ENCODE results near the gene PRKCSH.
"Not testable (repeated sequence)": the region's sequence is repeated elsewhere in the genome, so short reads cannot be mapped to it uniquely, and the experiment has no call there.

Gene PRKCSH

GRCh38 chr19:11448923-11449554 lies 13.6 kb downstream of the PRKCSH start:
- no peak for DNase-seq (ENCODE audit: low read depth, low spot score)

GRCh38 chr19:11450570-11451326 lies 15.3 kb downstream of the PRKCSH start:
- DNase-seq (ENCODE audit: low read depth, low spot score), result no peak

DNA sequence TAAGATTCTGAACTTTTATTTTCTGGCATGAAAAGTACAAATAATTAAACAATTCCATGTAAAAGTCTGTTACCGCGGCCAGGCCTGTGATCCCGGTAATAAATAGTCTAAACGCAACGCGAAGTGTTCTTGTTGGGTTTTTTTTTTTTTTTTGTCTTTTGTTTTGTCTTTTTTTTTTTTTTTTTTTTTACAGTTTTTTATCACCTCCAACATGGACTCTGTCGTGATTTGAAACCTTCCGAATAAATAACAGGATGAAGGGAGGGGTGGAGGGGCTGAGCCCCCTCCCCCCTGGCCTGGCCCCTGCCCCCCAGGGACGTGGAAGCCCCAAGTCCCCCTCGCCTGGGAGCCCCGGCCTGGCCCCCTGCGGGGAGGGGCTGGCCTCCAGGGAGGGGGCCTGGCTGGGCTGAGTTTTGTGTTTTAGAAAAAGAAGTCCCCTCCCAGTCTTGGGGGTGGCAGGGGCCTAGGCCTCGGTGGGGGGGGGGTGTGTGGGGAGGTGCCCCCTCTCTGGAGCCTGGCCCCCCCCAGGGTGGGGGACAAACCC lies 16.0 kb downstream of the PRKCSH start:
- DNase-seq (ENCODE audit: low read depth, low spot score), result no peak

GRCh38 chr19:11451871-11452619 lies 16.6 kb downstream of the PRKCSH start:
- DNase-seq (ENCODE audit: low read depth, low spot score), result no peak

- DNase-seq (ENCODE audit: low read depth, low spot score), result no peak
Observed at GRCh38 chr19:11452620-11453310, 17.3 kb downstream of the PRKCSH start.

GRCh38 chr19:11453468-11454341 lies 18.3 kb downstream of the PRKCSH start:
- DNase-seq (ENCODE audit: low read depth, low spot score), result no peak

DNA sequence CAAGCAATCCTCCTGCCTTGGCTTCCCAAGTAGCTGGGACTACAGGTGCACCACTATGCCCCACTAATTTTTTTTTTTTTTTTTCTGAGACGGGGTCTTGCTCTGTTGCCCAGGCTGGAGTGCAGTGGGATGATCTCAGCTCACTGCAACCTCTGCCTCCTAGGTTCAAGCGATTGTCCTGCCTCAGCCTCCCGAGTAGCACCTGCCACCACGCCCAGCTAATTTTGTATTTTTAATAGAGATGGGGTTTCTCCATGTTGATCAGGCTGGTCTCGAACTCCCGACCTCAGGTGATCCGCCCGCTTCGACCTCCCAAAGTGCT lies 19.8 kb downstream of the PRKCSH start:
- not testable (repeated sequence) for DNase-seq (ENCODE audit: low read depth, low spot score)

- no peak for DNase-seq (ENCODE audit: low read depth, low spot score)
Observed at GRCh38 chr19:11456659-11457058, 21.2 kb downstream of the PRKCSH start.

DNA sequence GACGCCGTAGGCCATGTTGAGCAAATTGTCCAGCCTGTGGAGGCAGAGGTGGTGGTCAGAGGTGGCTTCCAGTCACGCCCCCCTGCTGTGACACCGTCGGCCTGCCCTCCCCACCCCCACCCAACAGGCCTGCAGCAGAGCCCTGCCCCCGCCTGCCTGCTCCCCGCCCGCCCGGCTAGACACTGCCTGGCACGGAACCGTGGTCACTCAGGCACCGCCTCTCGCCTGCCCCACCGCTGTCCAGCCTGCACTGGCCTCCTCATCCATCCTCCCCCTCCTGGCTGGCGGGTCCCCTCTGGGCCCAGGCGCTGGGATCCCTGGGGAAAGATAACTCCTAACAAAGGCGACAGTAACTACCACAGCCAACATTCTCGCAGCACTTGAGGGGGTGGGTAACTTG lies 21.7 kb downstream of the PRKCSH start:
- no peak for DNase-seq (ENCODE audit: low read depth, low spot score)

- no peak for DNase-seq (ENCODE audit: low read depth, low spot score)
Observed at GRCh38 chr19:11457831-11458230, 22.4 kb downstream of the PRKCSH start.

- no peak for DNase-seq (ENCODE audit: low read depth, low spot score)
Observed at GRCh38 chr19:11458236-11458900, 22.9 kb downstream of the PRKCSH start.

GRCh38 chr19:11458912-11459311 lies 23.5 kb downstream of the PRKCSH start:
- DNase-seq (ENCODE audit: low read depth, low spot score), result not testable (repeated sequence)

DNA sequence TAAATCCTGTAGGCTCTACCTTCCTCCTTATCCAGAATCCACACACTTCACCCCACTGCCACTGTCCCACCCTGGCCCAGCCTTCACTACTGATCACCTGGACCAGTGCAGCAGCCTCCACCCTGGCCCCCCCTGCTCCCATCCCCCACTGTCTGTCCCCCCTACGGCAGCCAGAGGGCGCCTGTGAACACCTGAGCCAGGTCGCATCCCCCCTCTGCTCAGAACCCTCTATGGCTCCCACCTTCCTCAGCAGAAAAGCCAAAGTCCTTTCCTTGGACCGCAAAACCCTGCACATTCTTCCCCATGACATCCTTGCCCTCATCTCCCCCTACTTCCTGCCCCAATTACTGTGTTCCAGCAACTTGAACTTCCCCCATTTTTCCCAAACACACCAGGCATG lies 24.8 kb downstream of the PRKCSH start:
- no peak for DNase-seq (ENCODE audit: low read depth, low spot score)

DNA sequence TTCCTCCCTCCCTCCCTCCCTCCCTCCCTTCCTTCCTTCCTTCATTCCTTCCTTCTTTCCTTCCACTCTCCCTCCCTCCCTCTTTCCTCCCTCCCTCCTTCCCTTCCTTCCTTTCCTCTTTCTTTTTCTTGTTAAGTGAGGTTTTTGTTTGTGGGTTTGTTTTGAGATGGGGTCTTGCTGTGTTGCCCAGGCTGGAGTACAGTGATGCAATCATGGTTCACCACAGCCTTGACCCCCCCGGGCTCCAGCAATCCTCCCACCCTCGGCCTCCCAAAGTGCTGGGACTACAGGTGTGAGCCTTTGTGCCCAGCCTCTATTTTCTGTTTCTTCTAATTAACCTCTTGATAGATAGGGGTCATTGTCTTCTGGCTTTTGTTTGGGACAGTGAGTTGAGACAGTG lies 26.0 kb downstream of the PRKCSH start:
- no peak for DNase-seq (ENCODE audit: low read depth, low spot score)

DNA sequence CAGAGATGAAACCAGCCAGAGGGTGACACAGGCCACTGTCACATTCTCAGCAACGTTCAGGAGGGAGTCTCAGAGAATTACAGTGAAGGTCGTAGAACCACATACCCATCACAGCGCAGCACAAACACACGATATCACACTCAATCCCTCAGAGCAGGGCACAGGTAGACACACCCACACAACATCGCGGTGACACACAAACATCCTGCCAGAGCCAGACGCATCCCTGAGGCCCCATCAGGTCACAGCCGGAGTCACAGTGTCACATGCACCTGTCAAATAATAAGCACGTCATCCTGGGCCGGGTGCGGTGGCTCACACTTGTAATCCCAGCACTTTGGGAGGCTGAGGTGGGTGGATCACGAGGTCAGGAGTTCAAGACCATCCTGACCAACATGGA lies 28.0 kb downstream of the PRKCSH start:
- no peak for DNase-seq (ENCODE audit: low read depth, low spot score)

- no peak for DNase-seq (ENCODE audit: low read depth, low spot score)
Observed at GRCh38 chr19:11464333-11465265, 29.2 kb downstream of the PRKCSH start.

DNA sequence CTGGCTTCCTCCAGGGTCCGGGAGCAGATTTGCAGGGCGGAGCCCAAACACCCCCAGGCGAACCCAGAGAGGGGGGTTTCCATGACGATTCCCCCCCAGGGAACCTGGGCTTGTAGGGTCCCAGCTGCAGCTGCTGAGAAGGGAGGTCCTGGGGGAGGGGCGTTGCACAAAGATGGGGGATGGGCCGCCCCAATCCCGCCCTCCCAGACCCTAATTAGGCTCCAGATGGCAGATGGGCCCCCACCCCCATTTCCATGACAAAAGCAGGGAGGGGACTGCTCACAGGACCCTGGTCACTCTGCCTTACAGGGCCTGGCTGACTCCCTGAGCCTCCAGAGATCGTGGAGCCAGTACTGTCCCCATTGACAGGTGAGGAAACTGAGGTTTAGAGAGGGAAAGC lies 30.2 kb downstream of the PRKCSH start:
- no peak for DNase-seq (ENCODE audit: low read depth, low spot score)

GRCh38 chr19:11468266-11468845 lies 32.9 kb downstream of the PRKCSH start:
- DNase-seq (ENCODE audit: low read depth, low spot score), result not testable (repeated sequence)

DNA sequence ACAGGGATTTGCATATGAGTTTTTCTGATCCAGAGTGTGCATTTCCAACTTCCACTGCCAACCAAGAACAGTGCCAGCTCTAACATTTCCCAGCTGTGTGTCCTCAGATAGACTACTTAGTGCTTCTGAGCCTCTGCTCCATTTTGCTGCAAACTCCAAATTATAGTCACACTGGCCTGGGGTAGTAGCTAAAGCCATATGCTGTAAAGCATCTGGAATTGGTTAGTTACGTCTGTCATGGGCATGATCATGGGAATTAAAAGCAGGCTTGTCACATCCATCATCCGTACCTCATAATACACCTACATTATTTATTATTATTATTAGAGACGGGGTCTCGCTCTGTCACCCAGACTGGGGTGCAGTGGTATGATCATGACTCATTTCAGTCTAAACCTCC lies 38.3 kb downstream of the PRKCSH start:
- DNase-seq (ENCODE audit: low read depth, low spot score), result no peak

All from iPS DF 19.7 (cell line).